GM10266 (cell line): ENCODE data around the gene CFAP69.
A peak's percentile ranks its signal among the peaks of the same experiment; 100 is the strongest.

ENCODE experiments used
- DNase-seq: peaks from one replicate; pipeline ENCODE4 v3.0.0; 2012; ENCODE audit errors: extremely low spot score
- TF ChIP-seq, protein P1 (sequence below): IDR thresholded peaks from 2 replicates; pipeline ENCODE4 v1.5.1; 2012; ENCODE audit warnings: mild to moderate bottlenecking, low read depth; ENCODE audit not compliant: control insufficient read depth, insufficient read depth; ENCODE audit errors: missing control alignments

Gene CFAP69

GRCh38 chr7:90244909-90245851 lies at the start of gene CFAP69:
TSS of gene CFAP69 (plus strand) at chr7:90245174. CDS start at chr7:90245425, 251 bp downstream.
- peak; percentile 78 for DNase-seq
- TF ChIP-seq, protein P1, sequence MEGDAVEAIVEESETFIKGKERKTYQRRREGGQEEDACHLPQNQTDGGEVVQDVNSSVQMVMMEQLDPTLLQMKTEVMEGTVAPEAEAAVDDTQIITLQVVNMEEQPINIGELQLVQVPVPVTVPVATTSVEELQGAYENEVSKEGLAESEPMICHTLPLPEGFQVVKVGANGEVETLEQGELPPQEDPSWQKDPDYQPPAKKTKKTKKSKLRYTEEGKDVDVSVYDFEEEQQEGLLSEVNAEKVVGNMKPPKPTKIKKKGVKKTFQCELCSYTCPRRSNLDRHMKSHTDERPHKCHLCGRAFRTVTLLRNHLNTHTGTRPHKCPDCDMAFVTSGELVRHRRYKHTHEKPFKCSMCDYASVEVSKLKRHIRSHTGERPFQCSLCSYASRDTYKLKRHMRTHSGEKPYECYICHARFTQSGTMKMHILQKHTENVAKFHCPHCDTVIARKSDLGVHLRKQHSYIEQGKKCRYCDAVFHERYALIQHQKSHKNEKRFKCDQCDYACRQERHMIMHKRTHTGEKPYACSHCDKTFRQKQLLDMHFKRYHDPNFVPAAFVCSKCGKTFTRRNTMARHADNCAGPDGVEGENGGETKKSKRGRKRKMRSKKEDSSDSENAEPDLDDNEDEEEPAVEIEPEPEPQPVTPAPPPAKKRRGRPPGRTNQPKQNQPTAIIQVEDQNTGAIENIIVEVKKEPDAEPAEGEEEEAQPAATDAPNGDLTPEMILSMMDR: no peak

DNA sequence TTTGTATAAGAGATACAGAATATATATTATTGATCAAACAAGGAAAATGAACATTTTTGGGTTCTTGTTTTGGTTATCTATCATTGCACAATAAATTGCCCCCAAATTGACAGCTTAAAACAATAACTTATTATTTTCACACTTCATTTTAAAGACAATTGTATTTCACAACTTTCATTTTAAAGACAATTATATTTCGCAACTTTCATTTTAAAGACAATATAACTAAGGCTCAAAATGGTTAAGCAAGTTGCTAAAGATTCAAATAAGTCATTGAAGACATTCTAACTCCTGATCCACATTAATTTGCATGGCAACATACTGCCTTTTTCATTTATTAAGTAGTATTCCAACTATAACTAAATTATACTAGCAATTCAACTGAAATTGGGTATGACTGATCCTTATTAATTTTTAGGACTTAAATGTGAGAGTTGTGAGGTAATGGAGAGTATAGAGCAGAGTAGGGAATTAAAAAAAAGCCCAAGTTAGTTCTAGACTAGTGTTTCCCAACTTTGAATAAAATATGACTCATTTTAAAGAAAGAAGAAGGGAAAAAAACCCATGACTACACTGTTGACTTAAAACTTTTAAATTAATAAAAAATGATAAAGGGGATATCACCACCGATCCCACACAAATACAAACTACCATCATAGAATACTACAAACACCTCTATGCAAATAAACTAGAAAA lies 43.3 kb upstream of the CFAP69 start:
- TF ChIP-seq, protein P1: no peak
- DNase-seq: no peak

DNA sequence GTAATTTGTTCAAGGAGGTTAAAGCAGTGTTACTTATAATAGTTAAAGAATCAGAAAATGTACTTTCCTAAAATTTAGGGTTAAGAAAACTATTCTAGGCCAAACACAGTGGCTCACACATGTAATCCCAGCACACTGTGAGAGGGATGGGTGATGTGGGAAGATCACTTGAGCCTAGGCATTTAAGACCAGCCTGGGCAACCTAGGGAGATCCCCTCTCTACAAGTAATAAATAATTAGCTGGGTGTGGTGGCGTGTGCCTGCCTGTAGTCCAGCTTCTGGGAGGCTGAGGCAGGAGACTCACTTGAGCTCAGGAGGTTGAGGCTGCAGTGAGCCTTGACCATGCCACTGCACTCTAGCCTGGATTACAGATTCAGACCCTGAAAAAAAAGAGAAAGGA lies 37.0 kb upstream of the CFAP69 start:
- TF ChIP-seq, protein P1: no peak

DNA sequence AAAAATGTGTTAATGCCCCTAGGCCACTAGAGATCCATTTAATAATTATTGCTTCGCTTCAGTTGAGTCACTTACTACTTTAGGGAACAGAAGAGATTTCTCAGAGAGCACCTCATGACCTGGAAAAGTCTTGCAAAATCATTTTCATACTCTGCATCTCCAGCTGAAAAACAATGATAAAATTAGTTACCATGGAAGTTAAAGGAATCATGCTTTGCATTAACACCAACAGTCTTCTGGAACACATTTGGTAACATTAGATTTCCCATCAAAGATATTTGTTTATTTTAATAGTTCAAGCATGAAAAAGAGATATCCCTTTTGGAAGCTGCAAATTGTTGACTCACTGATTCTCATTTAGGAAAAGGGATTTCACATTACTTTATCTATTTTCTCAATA lies 35.2 kb upstream of the CFAP69 start:
- TF ChIP-seq, protein P1: no peak

More for the DNA sequence above, 37.0 kb upstream of the CFAP69 start:
- DNase-seq: no peak

GRCh38 chr7:90210475-90210874 lies 34.5 kb upstream of the CFAP69 start:
- TF ChIP-seq, protein P1: no peak

More for the DNA sequence above, 35.2 kb upstream of the CFAP69 start:
- DNase-seq: no peak

GRCh38 chr7:90210981-90211380 lies 34.0 kb upstream of the CFAP69 start:
- TF ChIP-seq, protein P1: no peak
- no peak for DNase-seq

More at GRCh38 chr7:90210475-90210874, 34.5 kb upstream of the CFAP69 start:
- no peak for DNase-seq
